ENCODE measurements around the gene PCSK1.
"Not testable (repeated sequence)": the region's sequence is repeated elsewhere in the genome, so short reads cannot be mapped to it uniquely, and the experiment has no call there.

PCSK1 gene

DNA sequence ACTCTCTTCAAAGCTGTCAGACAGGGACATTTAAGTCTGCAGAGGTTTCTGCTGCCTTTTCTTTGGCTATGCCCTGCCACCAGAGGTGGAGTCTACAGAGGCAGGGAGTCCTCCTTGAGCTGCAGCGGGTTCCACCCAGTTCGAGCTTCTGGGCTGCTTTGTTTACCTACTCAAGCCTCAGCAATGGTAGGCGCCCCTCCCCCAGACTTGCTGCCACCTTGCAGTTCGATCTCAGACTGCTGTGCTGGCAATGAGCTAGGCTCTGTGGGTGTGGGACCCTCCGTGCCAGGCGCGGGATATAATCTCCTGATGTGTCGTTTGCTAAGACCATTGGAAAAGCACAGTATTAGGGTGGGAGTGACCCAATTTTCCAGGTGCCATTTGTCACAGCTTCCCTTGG, 65.7 kb downstream of the PCSK1 start:
- not testable (repeated sequence) for DNase-seq

DNA sequence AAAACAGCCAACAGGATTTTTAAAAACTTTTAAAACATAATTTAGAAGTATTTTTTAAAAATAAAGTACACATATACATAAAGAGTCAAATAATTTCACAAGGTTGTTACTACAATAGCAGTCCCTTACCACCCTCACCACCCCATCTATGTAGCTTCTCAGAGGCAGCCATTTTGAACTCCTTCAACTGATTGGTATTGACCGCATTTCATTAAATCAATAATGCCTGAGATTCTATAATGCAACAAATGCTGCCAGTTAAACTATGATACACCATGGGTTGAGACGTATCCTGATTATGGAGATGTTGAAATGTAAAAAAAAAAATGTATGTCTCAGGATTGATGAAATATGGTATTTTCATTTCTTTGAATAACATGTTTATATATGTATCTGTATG, 78.8 kb downstream of the PCSK1 start:
- no peak for DNase-seq

DNA sequence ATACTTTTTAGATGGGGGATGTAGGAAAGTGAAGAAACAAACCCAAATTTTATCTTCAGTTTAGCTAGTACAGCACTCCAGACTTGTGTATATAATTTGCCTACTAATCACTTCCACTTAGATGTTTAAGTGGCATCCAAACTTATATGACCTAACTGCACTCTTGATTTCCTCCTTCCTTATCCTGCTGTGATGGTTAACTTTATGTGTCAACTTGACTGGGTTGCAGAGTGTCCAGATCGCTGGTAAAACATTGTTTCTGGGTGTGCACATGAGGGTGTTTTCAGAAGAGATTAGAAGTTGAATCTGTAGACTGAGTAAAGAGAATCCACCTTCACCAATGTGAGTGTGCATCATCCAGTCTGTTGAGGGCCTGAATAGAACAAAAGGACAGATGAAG, 79.8 kb downstream of the PCSK1 start:
- no peak for DNase-seq

DNA sequence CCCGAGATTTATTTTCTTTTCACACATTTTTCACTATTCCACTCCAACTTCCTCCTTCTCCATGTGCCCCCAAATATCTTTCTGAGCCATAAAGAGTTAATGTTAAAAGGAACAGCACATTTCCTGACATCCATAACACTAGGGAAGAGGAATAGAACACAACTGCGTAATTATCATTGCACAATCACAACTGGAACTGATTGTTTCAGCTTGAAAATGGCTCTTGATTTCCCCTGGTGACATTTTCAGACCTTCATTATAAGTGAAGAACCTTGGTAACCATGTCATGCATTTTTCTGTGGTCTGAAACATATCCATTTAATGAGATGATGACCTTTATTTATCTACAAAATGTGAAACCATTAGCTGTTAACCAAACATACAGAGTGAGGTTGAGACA, 82.4 kb downstream of the PCSK1 start:
- DNase-seq = no peak

DNA sequence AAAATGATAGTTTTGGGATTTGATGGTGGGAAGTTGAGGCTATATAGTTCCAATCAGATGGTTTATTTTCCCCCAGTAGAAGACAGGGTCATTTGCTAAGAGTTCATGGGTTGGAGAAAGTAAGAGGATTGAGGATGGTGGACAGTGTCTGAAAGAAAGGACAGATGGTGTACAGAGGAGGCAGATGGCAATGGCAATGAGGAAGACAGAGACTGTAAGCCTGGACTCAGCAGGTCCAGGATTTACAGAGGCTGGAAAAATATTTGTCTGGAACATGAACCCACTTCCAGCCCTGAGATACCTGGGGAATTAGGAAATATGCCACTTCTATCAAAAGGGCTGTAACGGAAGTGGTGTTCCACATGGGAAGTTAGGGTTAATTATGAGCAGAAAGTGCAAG, 84.5 kb downstream of the PCSK1 start:
- no peak for DNase-seq

DNA sequence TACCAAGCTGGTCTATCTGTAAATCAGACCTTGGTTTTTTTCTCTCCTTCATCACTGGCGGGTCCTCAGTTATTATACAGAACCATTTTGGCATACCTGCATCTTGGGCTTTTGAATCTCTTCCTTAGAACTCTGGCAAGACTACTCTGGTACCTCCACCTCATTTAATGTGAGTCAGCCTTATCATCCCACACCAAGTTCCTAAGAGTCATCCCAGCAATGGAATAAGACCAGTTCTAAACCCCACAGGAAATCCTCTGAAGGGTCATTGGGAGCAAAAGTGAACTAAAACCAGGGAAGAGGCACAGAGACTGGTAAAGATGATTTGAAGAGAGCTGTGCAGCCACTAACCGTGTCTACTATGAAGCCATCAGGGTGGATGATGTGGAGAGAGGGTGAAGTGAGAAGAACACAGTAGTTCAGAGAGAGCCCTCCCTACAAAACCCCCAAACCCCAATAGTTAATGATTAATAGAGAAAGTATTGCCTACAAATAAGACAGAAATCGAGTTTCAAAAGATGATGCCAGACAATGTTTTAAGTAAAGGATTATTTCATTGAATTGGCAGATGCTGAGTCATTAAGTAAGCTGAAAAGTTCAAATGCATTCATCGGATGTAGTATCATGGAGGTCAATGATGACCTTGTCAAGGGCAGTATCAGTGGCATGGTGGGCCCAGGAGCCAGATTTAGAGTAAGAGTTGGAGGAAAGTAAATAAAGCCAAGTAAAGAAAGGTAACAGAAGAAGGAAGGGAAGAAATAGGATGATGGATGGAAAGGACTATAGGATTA, 85.4 kb downstream of the PCSK1 start:
- no peak for DNase-seq

DNA sequence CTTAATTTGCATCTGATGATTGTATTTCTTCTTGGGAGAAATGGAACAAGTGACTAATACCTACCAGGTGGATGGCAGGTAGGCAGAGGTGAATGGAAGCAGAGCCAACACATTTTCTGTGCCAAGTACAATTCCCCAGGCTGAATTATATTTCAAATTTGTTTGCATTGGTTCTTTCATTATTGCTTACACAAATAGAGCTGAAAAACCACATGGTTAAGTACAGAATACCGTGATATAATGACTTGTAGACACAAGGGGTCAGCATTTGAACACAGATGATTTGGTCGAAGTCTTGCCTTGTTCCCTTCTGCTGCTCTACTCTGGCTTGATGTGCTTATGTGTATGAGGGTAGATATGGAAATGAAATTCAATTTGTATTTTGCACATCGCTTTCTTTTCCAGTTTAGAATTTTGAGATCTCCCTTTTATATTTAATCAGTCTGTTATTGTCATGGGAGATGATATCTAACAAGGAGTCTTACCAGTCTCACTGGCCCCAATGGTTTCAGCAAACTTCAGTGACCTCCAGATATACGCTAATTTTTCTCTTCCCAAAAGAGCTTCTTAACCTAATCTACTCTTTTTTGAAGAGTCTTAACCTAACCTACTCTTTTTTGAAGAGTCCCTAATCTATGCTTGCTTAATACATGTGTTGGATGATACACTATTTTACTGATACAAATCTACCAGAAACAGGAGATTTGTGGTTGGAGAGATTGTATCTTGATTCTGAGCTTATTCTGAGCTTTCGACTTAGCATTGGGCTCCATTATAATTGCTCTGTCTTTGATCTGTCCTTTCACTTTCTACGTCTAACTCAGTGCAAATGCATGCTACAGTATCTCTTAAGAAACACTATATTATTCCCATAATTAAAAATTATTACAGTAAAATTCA, 88.1 kb downstream of the PCSK1 start:
- DNase-seq = no peak

DNA sequence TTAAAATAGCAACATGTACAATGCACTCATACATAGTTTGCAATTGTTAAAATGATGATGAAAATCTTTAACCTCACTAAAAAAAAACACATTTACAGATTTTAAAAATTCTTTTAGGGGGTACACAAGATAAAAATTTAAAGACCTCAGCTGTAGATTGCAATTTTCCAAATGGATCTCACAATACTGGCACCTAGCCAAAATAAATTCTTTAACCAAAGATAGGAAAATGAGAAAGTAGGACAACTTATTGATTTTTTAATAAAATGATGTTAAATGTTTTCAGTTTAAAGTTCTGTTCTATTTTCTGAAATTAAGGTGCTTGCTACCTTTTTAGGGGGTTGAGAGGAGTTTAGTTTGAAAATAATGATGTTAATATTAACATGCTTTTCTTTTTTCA, 90.0 kb downstream of the PCSK1 start:
- DNase-seq = no peak

DNA sequence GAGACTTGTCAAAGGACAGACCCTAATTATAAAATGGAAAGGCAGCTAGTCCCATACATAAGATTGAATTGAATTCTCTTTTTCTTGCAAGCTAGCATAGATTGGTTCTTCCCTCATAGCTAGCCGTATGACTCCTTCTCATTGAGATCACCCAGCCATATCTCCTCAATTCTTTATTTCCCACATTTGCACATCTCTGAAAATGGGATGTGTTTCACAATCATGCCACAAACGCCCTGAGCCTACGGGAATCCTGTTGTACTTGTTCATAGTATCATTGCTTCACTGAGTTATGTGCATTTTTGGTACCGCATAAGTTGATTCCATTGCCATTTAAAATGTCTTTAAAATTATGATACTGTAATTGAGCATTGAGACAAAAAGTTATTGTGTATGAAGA, 90.5 kb downstream of the PCSK1 start:
- DNase-seq = no peak
